Measurements from ENCODE around the gene PKD2L2.
"Not testable (repeated sequence)": the region's sequence is repeated elsewhere in the genome, so short reads cannot be mapped to it uniquely, and the experiment has no call there.

The PKD2L2 gene

DNA sequence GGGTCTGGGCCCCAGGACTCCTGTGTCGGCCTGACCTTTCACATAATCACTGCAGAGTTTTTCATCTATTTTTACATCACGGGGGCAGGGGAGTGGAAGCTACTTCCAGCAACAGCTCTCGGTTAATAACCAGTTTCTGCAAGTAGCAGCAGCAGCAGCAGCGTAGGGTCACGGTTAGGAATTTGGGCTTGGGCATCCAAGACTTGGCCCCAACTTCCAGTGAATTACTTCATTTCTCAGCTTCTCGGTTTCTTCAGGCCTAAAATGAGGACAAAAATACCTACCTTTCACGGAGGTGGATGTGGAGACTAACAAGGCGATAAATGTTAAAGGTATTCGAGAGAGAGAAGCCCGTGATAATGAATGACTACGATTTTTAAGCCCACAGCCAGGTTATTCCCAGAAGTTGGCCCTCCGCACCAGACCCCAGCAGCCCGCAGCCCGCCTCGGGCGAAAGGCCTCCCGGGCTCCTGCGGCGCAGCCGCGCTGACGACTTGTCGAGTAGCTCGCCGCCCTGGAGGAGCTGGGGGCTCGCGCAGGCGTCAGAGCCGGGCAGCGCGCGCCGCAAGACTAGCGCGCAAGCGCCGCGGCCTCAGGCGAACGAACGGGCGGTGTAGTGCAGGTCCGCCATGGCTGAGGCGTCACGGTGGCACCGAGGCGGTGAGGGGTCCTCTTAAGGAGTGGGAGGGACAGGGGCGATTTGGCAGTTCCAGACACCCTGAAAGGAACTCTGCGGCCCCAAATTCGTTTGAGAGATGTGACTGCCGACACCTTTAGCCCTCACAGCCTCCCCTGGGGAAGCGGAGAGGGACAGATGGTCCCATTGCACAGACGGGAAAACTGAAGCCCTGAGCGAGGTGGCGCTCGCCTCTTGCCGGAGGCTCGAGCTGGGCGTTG is at the start of gene PKD2L2:
PKD2L2 (plus strand) TSS at position 595 of the 897 bp plus-strand sequence; CDS start at position 630, 35 bp downstream.
- Histone ChIP-seq H3K4me3 (ENCODE audit: low read length) (peak within 1 kb of the TSS; percentile 44), H3K27me3 (ENCODE audit: control insufficient read depth, insufficient read depth, low read length) (no peaks in the 10 kb centered on the region), H3K27ac (ENCODE audit: low read length) (no peak within 1 kb of the TSS), H3K36me3 (ENCODE audit: control insufficient read depth, low read depth, low read length) (no peaks in the 10 kb centered on the region), H3K9me3 (ENCODE audit: control insufficient read depth, low read depth, low read length) (no peaks in the 10 kb centered on the region), H3K4me1 (ENCODE audit: control insufficient read depth, low read depth, low read length) (peaks cover 4% of the 10 kb centered on the region), H3K9ac (ENCODE audit: low read length) (no peak within 1 kb of the TSS)

- Histone ChIP-seq H3K27ac (ENCODE audit: low read length) (no peak overlapping the region), H3K4me1 (ENCODE audit: control insufficient read depth, low read depth, low read length) (no peaks in the 10 kb centered on the region), H3K4me3 (ENCODE audit: low read length) (no peak overlapping the region), H3K27me3 (ENCODE audit: control insufficient read depth, insufficient read depth, low read length) (no peaks in the 10 kb centered on the region), H3K36me3 (ENCODE audit: control insufficient read depth, low read depth, low read length) (no peaks in the 10 kb centered on the region), H3K9ac (ENCODE audit: low read length) (no peak overlapping the region), H3K9me3 (ENCODE audit: control insufficient read depth, low read depth, low read length) (no peaks in the 10 kb centered on the region)
These were observed 47.0 kb upstream of the PKD2L2 start for GRCh38 chr5:137842296-137842695.

DNA sequence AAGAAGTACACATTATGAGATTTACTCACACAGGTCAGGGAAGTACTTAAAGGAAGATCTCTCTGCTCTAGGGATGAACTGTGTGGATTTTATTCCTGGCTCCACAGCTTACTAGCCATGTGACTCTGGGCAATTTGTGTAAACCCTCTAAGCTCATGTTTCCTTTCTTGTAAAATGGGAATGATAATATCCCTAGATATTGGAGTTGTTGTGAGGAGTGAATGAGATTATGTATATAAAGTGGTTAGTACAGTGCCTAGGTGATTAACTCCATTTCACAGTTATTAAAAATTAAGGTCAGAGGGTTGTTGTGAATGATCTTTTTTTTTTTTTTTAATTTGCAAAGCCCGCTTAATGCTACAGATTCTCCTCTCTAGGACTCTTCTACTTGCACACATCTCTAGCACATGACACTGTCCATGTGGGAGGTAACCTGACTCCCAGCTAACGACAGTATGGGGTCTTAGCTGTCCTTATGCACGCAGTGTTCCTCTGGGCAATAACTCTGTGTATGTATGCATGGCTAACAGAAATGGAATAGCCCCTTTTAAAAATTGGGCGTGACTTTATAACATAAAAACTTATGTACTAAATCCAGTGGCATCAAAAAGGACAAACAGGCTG is 45.5 kb upstream of the PKD2L2 start:
- Histone ChIP-seq H3K27me3 (ENCODE audit: control insufficient read depth, insufficient read depth, low read length) (no peaks in the 10 kb centered on the region), H3K9me3 (ENCODE audit: control insufficient read depth, low read depth, low read length) (no peaks in the 10 kb centered on the region), H3K4me3 (ENCODE audit: low read length) (no peak overlapping the region), H3K36me3 (ENCODE audit: control insufficient read depth, low read depth, low read length) (no peaks in the 10 kb centered on the region), H3K9ac (ENCODE audit: low read length) (no peak overlapping the region), H3K4me1 (ENCODE audit: control insufficient read depth, low read depth, low read length) (no peaks in the 10 kb centered on the region), H3K27ac (ENCODE audit: low read length) (no peak overlapping the region)

DNA sequence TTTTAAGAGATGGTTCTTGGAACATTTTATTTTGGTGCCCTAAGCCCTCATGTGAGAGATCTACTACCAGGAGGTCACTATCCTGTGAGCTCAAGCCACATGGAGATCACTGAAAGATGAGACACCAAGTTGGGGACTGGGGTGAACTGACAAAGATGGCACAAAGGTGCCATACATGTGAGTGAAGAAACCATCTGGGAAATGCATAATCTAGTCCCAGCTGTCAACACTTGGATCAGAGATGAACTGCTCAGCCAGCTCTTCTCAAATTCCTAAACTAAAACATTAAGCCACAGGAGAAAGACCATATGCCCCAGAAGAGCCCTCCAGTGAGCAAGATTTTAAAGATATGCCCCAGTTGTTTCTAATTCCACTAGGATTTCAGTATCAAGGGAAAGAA is 43.8 kb upstream of the PKD2L2 start:
- H3K4me3 ChIP-seq (ENCODE audit: low read length) = no peak overlapping the region
- no peak overlapping the region for H3K27ac ChIP-seq (ENCODE audit: low read length)
- H3K4me1 ChIP-seq (ENCODE audit: control insufficient read depth, low read depth, low read length) = no peaks in the 10 kb centered on the region
- H3K9me3 ChIP-seq (ENCODE audit: control insufficient read depth, low read depth, low read length) = no peaks in the 10 kb centered on the region
- H3K36me3 ChIP-seq (ENCODE audit: control insufficient read depth, low read depth, low read length) = no peaks in the 10 kb centered on the region
- no peaks in the 10 kb centered on the region for H3K27me3 ChIP-seq (ENCODE audit: control insufficient read depth, insufficient read depth, low read length)
- H3K9ac ChIP-seq (ENCODE audit: low read length) = no peak overlapping the region

DNA sequence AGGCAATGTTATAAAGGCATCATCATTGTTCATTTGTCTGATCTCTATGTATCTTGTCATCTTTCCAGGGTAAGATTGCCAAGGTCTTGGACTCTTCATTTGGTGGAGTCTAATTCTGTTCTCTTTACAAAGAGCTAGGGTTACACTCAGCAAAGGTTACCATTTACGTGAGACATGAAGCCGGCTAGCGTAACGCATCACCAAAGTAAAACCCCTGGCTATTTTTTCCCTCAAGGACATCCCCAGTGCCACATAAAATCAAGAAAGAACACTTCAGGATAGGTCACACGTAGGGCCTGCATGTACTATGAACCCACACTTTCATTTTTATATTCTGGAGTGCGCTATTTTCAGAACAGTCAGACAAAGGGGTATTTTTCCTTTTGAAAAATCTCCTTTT is 41.6 kb upstream of the PKD2L2 start:
- Histone ChIP-seq H3K27me3 (ENCODE audit: control insufficient read depth, insufficient read depth, low read length) (no peaks in the 10 kb centered on the region), H3K9ac (ENCODE audit: low read length) (no peak overlapping the region), H3K36me3 (ENCODE audit: control insufficient read depth, low read depth, low read length) (no peaks in the 10 kb centered on the region), H3K4me1 (ENCODE audit: control insufficient read depth, low read depth, low read length) (no peaks in the 10 kb centered on the region), H3K4me3 (ENCODE audit: low read length) (no peak overlapping the region), H3K27ac (ENCODE audit: low read length) (no peak overlapping the region), H3K9me3 (ENCODE audit: control insufficient read depth, low read depth, low read length) (no peaks in the 10 kb centered on the region)

- not testable (repeated sequence) for H3K4me1 ChIP-seq (ENCODE audit: control insufficient read depth, low read depth, low read length); H3K27me3 ChIP-seq (ENCODE audit: control insufficient read depth, insufficient read depth, low read length); H3K36me3 ChIP-seq (ENCODE audit: control insufficient read depth, low read depth, low read length); H3K4me3 ChIP-seq (ENCODE audit: low read length); H3K9me3 ChIP-seq (ENCODE audit: control insufficient read depth, low read depth, low read length); H3K9ac ChIP-seq (ENCODE audit: low read length); H3K27ac ChIP-seq (ENCODE audit: low read length)
These were observed 36.1 kb upstream of the PKD2L2 start for GRCh38 chr5:137853165-137853564.

DNA sequence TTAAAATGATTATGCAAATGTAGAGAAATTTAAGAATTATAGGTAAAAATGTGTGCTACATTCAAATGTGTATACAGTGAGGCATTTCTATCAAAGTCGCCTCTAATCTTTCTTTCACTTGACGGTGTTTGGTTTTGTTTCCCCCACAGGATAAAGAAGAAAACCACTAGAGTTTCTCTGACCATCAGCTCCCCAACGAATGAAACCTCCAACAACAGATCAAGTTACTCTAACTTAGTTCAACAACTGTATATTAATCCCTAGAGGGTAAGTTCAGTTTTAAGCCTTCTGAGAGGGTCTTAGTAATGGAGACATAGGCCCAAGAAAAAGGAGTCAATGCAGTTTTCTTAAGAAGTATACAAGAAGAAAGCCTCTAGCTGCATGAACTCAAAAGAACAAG is 33.1 kb upstream of the PKD2L2 start:
- Histone ChIP-seq H3K4me1 (ENCODE audit: control insufficient read depth, low read depth, low read length) (no peaks in the 10 kb centered on the region), H3K4me3 (ENCODE audit: low read length) (no peak overlapping the region), H3K27me3 (ENCODE audit: control insufficient read depth, insufficient read depth, low read length) (no peaks in the 10 kb centered on the region), H3K9ac (ENCODE audit: low read length) (no peak overlapping the region), H3K9me3 (ENCODE audit: control insufficient read depth, low read depth, low read length) (no peaks in the 10 kb centered on the region), H3K36me3 (ENCODE audit: control insufficient read depth, low read depth, low read length) (no peaks in the 10 kb centered on the region), H3K27ac (ENCODE audit: low read length) (no peak overlapping the region)

GRCh38 chr5:137856916-137857862 is 32.1 kb upstream of the PKD2L2 start:
- no peak overlapping the region for H3K27ac ChIP-seq (ENCODE audit: low read length)
- no peaks in the 10 kb centered on the region for H3K27me3 ChIP-seq (ENCODE audit: control insufficient read depth, insufficient read depth, low read length)
- H3K36me3 ChIP-seq (ENCODE audit: control insufficient read depth, low read depth, low read length) = no peaks in the 10 kb centered on the region
- no peaks in the 10 kb centered on the region for H3K9me3 ChIP-seq (ENCODE audit: control insufficient read depth, low read depth, low read length)
- H3K4me3 ChIP-seq (ENCODE audit: low read length) = no peak overlapping the region
- H3K9ac ChIP-seq (ENCODE audit: low read length) = no peak overlapping the region
- H3K4me1 ChIP-seq (ENCODE audit: control insufficient read depth, low read depth, low read length) = no peaks in the 10 kb centered on the region

DNA sequence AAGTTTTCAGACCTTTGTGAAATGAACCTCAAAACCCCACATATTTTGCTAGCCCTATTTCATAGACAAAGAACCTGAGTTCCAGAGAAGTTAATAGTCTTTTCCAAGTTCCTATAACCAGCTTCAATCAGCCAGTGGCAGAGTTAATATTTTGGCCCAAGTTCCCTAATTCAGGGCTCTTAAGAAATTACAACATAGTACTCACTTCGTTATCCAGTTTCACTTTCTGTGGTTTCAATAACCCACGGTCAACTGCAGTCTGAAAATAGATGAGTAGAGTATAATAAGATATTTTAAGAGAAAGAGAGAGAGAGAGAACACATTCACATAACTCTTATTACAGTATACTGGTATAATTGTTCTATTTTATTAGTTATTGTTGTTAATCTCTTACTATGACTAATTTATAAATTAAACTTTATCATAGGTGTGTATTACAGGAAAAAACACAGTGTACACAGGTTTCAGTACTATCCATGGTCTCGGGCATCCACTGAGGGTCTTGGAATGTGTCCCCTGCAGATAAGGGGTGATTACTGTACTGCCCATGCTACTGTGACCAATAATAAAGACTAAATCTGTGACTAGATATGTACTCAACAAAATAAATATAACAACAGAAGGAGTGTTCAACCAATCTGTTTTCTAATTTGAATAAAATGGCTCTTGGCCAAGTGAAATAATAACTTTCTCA is 30.9 kb upstream of the PKD2L2 start:
- Histone ChIP-seq H3K4me1 (ENCODE audit: control insufficient read depth, low read depth, low read length) (no peaks in the 10 kb centered on the region), H3K36me3 (ENCODE audit: control insufficient read depth, low read depth, low read length) (no peaks in the 10 kb centered on the region), H3K9me3 (ENCODE audit: control insufficient read depth, low read depth, low read length) (no peaks in the 10 kb centered on the region), H3K27me3 (ENCODE audit: control insufficient read depth, insufficient read depth, low read length) (no peaks in the 10 kb centered on the region), H3K9ac (ENCODE audit: low read length) (no peak overlapping the region), H3K27ac (ENCODE audit: low read length) (no peak overlapping the region), H3K4me3 (ENCODE audit: low read length) (no peak overlapping the region)

- H3K4me3 ChIP-seq (ENCODE audit: low read length) = no peak overlapping the region
- no peaks in the 10 kb centered on the region for H3K4me1 ChIP-seq (ENCODE audit: control insufficient read depth, low read depth, low read length)
- H3K27ac ChIP-seq (ENCODE audit: low read length) = no peak overlapping the region
- no peaks in the 10 kb centered on the region for H3K9me3 ChIP-seq (ENCODE audit: control insufficient read depth, low read depth, low read length)
- no peaks in the 10 kb centered on the region for H3K27me3 ChIP-seq (ENCODE audit: control insufficient read depth, insufficient read depth, low read length)
- H3K36me3 ChIP-seq (ENCODE audit: control insufficient read depth, low read depth, low read length) = no peaks in the 10 kb centered on the region
- H3K9ac ChIP-seq (ENCODE audit: low read length) = no peak overlapping the region
These were observed 30.3 kb upstream of the PKD2L2 start for GRCh38 chr5:137858954-137859353.

DNA sequence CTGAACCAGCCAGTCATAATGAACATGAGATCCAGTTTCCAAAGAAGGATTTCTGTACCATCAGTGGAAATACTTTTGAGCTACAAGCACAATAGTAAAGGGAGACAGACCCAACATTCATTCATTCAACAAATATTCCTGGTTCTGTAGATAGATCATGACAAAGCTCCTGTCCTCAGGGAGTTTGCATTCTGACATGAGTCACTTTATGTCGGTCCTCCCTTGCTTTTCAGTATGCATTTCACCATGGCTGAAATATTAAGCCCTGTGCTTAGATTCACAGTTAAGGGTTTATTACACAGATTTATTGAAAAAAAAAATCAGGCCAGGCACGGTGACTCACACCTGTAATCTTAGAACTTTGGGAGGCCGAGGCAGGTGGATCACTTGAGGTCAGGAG is 27.0 kb upstream of the PKD2L2 start:
- H3K27ac ChIP-seq (ENCODE audit: low read length) = no peak overlapping the region
- H3K9ac ChIP-seq (ENCODE audit: low read length) = no peak overlapping the region
- no peak overlapping the region for H3K4me3 ChIP-seq (ENCODE audit: low read length)
- no peaks in the 10 kb centered on the region for H3K27me3 ChIP-seq (ENCODE audit: control insufficient read depth, insufficient read depth, low read length)
- no peaks in the 10 kb centered on the region for H3K9me3 ChIP-seq (ENCODE audit: control insufficient read depth, low read depth, low read length)
- no peaks in the 10 kb centered on the region for H3K36me3 ChIP-seq (ENCODE audit: control insufficient read depth, low read depth, low read length)
- no peaks in the 10 kb centered on the region for H3K4me1 ChIP-seq (ENCODE audit: control insufficient read depth, low read depth, low read length)

Measured in iPS-18a (cell line).